HL-60 (cell line): ENCODE results near the gene MUC21.

Experiments used
- GABPA ChIP-seq: IDR thresholded peaks from 2 replicates; pipeline ENCODE4 v1.6.1; 2012; ENCODE audit warnings: low read depth
- POLR2AphosphoS5 ChIP-seq: IDR thresholded peaks from 2 replicates; pipeline ENCODE4 v1.6.1; 2012; ENCODE audit warnings: low read depth
- SPI1 ChIP-seq: IDR thresholded peaks from 2 replicates; pipeline ENCODE4 v1.6.1; 2012; ENCODE audit warnings: low read depth, mild to moderate bottlenecking, borderline replicate concordance
- TF ChIP-seq, protein P1 (sequence below): IDR thresholded peaks from one replicate; pipeline ENCODE4 v1.5.1; 2011; ENCODE audit warnings: low read length, control low read depth, inconsistent platforms; ENCODE audit not compliant: insufficient read depth
- TF ChIP-seq, protein P2 (sequence below): IDR thresholded peaks from 2 replicates; pipeline ENCODE4 v1.6.1; 2012; ENCODE audit warnings: low read depth; ENCODE audit not compliant: insufficient replicate concordance

DNA sequence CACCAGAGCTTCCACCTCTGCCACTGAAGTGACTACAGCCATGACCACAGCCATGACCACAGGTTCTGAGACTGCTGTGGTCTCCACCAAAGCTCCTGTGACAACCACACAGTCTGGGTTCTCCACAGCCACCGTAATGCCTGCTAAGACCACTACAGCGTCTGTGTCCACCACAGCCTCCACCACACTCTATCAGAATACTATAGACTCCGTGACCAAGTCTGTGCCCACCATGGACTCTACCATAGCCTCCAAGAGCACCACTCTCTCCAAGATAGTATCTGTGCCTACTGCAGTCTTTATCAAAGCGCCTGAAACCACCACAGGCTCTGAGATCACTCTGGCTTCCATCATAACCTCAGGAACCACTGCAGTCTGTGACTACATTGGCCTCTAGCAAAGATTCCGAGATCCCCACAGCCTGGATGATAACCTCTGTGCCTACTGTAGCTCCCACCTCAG is 18.3 kb upstream of the MUC21 start:
- TF ChIP-seq, protein P1, sequence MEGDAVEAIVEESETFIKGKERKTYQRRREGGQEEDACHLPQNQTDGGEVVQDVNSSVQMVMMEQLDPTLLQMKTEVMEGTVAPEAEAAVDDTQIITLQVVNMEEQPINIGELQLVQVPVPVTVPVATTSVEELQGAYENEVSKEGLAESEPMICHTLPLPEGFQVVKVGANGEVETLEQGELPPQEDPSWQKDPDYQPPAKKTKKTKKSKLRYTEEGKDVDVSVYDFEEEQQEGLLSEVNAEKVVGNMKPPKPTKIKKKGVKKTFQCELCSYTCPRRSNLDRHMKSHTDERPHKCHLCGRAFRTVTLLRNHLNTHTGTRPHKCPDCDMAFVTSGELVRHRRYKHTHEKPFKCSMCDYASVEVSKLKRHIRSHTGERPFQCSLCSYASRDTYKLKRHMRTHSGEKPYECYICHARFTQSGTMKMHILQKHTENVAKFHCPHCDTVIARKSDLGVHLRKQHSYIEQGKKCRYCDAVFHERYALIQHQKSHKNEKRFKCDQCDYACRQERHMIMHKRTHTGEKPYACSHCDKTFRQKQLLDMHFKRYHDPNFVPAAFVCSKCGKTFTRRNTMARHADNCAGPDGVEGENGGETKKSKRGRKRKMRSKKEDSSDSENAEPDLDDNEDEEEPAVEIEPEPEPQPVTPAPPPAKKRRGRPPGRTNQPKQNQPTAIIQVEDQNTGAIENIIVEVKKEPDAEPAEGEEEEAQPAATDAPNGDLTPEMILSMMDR = no peak
- TF ChIP-seq POLR2AphosphoS5 (no peak), SPI1 (no peak), GABPA (no peak)
- TF ChIP-seq, protein P2, sequence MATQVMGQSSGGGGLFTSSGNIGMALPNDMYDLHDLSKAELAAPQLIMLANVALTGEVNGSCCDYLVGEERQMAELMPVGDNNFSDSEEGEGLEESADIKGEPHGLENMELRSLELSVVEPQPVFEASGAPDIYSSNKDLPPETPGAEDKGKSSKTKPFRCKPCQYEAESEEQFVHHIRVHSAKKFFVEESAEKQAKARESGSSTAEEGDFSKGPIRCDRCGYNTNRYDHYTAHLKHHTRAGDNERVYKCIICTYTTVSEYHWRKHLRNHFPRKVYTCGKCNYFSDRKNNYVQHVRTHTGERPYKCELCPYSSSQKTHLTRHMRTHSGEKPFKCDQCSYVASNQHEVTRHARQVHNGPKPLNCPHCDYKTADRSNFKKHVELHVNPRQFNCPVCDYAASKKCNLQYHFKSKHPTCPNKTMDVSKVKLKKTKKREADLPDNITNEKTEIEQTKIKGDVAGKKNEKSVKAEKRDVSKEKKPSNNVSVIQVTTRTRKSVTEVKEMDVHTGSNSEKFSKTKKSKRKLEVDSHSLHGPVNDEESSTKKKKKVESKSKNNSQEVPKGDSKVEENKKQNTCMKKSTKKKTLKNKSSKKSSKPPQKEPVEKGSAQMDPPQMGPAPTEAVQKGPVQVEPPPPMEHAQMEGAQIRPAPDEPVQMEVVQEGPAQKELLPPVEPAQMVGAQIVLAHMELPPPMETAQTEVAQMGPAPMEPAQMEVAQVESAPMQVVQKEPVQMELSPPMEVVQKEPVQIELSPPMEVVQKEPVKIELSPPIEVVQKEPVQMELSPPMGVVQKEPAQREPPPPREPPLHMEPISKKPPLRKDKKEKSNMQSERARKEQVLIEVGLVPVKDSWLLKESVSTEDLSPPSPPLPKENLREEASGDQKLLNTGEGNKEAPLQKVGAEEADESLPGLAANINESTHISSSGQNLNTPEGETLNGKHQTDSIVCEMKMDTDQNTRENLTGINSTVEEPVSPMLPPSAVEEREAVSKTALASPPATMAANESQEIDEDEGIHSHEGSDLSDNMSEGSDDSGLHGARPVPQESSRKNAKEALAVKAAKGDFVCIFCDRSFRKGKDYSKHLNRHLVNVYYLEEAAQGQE = no peak
